GM10847 (cell line): ENCODE measurements around the gene MTHFD1L.
A peak's percentile ranks its signal among the peaks of the same experiment; 100 is the strongest.

Experiments
- POLR2A ChIP-seq: IDR thresholded peaks from 2 replicates; pipeline ENCODE4 v1.6.1; 2011; ENCODE audit not compliant: insufficient read length; ENCODE audit errors: extremely low read depth

Gene MTHFD1L

GRCh38 chr6:150865406-150866146 is at the start of gene MTHFD1L:
TSS of gene MTHFD1L (plus strand) at chr6:150865702. CDS start at chr6:150865823, 121 bp downstream.
- peak; percentile 42 for TF ChIP-seq POLR2A

GRCh38 chr6:150822932-150823331 is 42.6 kb upstream of the MTHFD1L start:
- no peak for TF ChIP-seq POLR2A

DNA sequence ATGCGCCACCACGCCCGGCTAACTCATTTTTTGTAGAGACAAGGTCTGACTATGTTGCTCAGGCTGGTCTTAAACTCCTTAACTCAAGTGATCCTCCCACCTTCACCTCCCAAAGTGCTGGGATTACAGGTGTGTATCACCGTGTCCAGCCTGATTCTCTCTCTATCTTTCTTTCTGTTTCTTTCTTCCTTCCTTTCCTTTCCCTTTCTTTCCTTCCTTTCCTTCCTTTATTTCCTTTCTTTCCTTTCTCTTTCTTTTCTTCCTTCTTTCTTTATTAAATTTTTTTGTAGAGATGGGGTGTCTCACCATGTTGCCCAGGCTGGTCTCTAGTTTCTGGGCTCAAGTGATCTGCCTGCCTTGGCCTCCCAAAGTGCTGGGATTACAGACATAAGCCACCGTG is 38.7 kb upstream of the MTHFD1L start:
- TF ChIP-seq POLR2A, result no peak

DNA sequence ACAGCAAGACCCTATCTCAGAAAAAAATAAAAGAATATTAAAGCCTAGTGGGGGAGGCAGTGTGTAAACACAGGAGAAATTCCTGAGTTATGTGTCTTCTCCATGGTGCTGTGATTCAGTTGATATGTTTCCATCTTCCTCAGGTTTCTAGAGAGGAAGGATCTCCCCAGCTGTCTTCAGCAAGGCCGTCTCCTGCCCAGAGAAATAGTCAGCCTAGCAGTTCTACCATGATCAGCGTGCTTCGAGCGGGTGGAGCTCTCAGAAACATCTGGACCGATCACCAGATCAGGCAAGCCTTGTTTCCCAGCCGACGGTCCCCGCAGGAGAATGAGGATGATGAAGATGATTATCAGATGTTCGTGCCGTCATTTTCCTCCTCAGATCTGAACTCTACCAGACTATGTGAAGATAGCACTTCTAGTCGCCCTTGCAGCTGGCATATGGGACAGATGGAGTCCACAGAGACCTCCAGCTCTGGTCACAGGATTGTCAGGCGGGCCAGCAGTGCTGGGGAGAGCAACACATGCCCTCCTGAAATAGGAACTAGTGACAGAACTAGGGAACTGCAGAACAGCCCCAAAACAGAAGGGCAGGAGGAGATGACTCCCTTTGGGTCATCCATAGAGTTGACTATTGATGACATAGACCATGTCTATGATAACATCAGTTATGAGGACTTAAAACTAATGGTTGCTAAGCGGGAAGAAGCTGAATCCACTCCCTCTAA is 34.9 kb upstream of the MTHFD1L start:
- TF ChIP-seq POLR2A, result no peak

GRCh38 chr6:150831577-150831976 is 33.9 kb upstream of the MTHFD1L start:
- TF ChIP-seq POLR2A, result no peak

DNA sequence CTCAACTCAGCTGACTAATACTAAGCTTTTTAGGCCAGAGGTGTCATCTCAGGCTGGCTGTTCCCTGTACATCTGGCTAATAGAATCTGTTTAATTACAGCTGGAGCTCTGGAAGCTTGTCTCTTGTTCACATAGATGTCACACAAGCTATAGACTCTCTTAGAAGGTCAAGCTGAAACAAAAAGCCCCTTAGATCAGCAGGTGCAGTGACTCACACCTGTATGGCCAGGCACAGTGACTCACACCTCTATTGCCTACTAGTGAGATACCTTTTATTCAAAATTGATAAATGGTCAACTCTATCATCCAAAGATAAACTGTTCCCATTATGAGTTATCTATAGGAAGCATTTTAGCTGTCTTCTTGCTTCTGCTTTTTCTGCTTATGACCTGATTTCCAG is 29.9 kb upstream of the MTHFD1L start:
- TF ChIP-seq POLR2A, result no peak

- TF ChIP-seq POLR2A, result no peak
These were observed 25.3 kb upstream of the MTHFD1L start for GRCh38 chr6:150840185-150840584.

- TF ChIP-seq POLR2A, result no peak
These were observed 24.3 kb upstream of the MTHFD1L start for GRCh38 chr6:150841189-150841588.

DNA sequence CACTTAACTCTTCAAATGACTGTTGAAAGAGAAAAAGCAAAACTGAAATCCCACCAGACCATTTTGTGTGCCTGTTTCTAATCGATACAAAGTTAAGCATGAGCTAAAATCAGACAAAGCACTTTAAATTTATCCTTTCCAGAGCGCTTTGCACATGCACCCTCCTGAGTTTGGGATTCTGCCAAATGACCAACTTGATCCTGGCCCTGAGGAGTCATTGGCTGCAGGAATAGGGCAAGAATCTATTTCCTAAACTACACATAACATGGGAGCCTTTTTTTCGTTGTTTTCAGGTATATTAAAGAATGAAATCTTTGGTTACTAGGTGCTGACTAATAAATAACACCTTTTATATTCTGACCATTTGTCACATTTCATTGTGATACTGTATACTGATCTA is 23.8 kb upstream of the MTHFD1L start:
- TF ChIP-seq POLR2A, result no peak

- TF ChIP-seq POLR2A, result no peak
These were observed 21.1 kb upstream of the MTHFD1L start for GRCh38 chr6:150844371-150844770.

DNA sequence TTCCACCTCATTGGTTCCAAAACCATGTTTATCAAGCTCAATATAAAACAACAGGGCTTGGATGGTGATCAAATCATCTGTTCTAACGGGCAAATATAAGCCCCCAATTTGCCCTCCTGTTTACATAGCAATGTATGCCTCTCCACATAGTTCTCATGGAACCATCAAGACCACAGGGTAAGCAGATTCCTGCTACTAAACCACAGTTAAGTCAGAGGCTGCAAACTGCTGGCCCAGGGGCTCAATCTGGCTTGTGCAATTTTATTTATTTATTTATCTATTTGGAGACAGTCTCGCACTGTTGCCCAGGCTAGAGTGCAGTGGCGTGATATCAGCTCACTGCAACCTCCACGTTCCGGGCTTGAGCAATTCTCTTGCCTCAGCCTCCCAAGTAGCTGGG is 18.9 kb upstream of the MTHFD1L start:
- no peak for TF ChIP-seq POLR2A

DNA sequence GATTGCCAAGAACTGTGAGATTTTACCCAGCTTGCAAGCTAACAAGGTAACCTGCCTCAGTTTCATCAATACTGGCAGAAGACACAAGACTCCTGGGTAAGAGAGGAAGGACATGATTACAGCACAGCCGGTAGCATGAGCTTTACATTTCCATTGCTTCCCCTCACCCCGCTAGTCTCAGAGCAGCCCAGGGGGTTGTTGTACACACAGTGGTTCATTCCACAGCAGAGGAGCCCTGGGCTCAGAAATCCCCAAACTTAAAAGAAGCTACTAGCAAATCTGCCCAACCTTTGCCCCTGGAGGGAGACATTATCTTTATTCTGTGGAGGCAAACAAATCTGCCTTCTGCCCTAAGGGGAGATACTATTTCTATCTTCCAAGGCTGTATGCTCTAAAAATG is 17.1 kb upstream of the MTHFD1L start:
- TF ChIP-seq POLR2A, result no peak

DNA sequence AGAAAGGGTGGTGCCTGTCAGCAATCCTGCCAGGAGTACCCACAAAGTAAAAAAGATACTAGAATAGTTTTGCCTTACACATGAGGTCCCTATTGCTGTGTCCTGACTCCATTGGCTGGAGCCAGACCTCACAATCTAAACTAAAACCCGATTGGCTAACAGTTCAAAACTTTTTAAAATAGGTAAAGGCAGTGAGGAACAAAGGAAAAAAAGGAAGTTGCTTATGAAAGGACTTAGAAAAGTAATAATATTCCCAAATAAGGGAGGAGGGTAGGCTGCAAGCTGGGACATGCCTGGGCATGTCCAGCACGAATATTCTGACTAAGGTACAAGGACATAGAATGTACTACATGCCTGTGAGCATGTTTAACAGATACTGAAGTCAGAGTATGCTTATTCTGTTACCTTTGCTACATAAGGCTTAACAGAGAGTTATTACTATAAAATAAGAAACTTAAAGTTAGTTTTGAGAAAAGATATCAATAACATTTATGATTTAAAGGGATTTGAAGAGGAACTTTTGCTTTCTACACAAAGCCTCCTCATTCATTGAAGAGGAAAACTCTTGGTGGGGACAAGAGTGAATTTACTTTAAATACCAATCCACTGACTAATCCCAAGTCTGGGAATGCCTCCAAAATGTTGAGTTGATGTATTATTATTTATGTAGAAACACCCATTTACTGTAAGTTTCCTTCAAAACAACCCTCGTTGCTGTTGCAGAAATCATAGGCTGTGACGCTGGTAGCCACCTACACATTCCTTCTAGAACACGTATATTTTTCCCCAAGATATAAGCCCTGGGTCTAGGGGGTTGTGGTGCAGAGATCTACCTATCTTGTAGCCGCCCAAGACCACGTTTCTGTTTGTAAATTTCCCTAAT is 8.2 kb upstream of the MTHFD1L start:
- no peak for TF ChIP-seq POLR2A

DNA sequence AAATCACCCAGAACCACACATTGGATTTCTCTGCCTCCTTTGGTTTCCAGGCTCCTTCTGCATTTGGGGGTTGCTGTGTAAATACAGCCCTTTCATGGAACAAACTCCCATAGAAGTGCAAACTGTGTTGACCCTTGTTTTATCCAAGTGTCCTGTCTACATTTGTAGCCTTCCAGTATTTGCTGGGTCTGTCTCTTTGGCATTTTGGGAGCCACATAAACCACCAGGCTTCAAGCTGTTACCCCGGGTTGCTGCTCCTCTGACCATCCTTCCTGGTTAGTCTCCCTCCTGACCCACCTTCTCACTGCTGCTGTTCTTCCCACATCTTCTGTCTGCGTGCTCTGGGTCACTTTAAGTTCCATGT is 7.6 kb upstream of the MTHFD1L start:
- no peak for TF ChIP-seq POLR2A

GRCh38 chr6:150863213-150863928 is 2.1 kb upstream of the MTHFD1L start:
- TF ChIP-seq POLR2A, result no peak
